ENCODE data around the gene ZYX.
"Not testable (repeated sequence)": the region's sequence is repeated elsewhere in the genome, so short reads cannot be mapped to it uniquely, and the experiment has no call there.

ZYX gene

GRCh38 chr7:143385891-143386781 is 5.0 kb downstream of the ZYX start:
- FAIRE-seq: no peak

GRCh38 chr7:143387156-143387975 is 6.2 kb downstream of the ZYX start:
- FAIRE-seq: no peak

GRCh38 chr7:143388051-143388450 is 6.9 kb downstream of the ZYX start:
- FAIRE-seq: no peak

GRCh38 chr7:143388491-143389101 is 7.5 kb downstream of the ZYX start:
- no peak for FAIRE-seq

- FAIRE-seq: no peak
Observed at GRCh38 chr7:143389316-143390103, 8.4 kb downstream of the ZYX start.

GRCh38 chr7:143390104-143390772 is 9.1 kb downstream of the ZYX start:
- no peak for FAIRE-seq

GRCh38 chr7:143390773-143391317 is 9.7 kb downstream of the ZYX start:
- FAIRE-seq: no peak

- no peak for FAIRE-seq
Observed at GRCh38 chr7:143391462-143392404, 10.6 kb downstream of the ZYX start.

GRCh38 chr7:143392427-143392826 is 11.3 kb downstream of the ZYX start:
- not testable (repeated sequence) for FAIRE-seq

GRCh38 chr7:143392875-143393266 is 11.7 kb downstream of the ZYX start:
- FAIRE-seq: no peak

GRCh38 chr7:143393267-143394041 is 12.3 kb downstream of the ZYX start:
- FAIRE-seq: no peak

GRCh38 chr7:143394068-143394467 is 12.9 kb downstream of the ZYX start:
- no peak for FAIRE-seq

GRCh38 chr7:143394777-143395176 is 13.6 kb downstream of the ZYX start:
- no peak for FAIRE-seq

GRCh38 chr7:143395187-143396149 is 14.3 kb downstream of the ZYX start:
- FAIRE-seq: no peak

- no peak for FAIRE-seq
Observed at GRCh38 chr7:143396182-143396581, 15.0 kb downstream of the ZYX start.

GRCh38 chr7:143396625-143397556 is 15.7 kb downstream of the ZYX start:
- FAIRE-seq: no peak

Data from islet of Langerhans (tissue), 1 donor.